HG03442 (cell line): ENCODE measurements around the gene TIMM50.

ENCODE experiments used
- ATAC-seq: cut with Tn5 transposase; IDR thresholded peaks from one replicate; pipeline ENCODE4 v1.9.1; 2021; ENCODE audit warnings: mild to moderate bottlenecking, moderate library complexity; ENCODE audit not compliant: unreplicated experiment

The TIMM50 gene

DNA sequence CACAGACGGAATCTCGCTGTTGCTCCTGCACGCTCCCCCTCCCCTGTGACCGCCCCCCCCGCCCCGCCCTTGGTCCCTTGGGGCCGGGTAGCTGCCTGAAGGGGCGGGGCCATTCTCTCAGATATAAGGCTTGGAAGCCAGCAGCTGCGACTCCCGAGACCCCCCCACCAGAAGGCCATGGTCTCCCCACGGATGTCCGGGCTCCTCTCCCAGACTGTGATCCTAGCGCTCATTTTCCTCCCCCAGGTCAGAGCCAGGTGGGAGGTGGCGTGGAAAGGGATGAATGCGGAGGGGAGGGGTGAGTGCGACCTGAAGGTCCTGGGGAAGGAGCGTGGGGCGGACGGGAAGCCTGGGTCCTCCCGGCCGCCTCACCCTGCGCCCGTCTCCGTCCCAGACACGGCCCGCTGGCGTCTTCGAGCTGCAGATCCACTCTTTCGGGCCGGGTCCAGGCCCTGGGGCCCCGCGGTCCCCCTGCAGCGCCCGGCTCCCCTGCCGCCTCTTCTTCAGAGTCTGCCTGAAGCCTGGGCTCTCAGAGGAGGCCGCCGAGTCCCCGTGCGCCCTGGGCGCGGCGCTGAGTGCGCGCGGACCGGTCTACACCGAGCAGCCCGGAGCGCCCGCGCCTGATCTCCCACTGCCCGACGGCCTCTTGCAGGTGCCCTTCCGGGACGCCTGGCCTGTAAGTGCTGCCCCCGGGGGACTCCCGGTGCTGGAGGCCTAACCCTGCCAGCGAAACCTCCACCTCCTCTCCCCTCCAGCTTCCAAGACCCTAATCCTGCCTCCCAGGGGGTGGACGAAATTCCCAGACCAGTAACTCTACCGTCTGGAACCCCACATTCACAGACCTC, 18.4 kb downstream of the TIMM50 start, which contains the start of gene DLL3:
TSS of gene DLL3 (plus strand) at position 150 of the 845 bp plus-strand sequence. CDS start at position 178, 28 bp downstream.
- ATAC-seq: no peak

DNA sequence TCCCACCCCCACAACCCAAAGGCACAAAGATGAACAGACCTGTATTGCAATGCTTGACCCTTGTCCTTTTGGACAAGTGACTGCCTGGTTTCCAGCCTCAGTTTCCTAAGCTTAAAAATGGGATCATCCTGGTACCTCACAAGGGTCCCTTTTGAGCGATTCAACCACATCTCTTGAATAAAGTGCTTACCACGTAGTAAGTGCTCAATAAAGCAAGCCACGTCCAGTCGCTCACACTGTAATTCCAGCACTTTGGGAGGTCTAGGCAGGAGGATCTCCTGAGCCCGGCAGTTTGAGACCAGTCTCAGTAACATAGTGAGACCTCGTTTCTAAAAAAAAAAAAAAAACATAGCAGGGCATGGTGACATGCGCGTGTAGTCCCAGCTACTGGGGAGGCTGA, 19.3 kb downstream of the TIMM50 start:
- no peak for ATAC-seq

DNA sequence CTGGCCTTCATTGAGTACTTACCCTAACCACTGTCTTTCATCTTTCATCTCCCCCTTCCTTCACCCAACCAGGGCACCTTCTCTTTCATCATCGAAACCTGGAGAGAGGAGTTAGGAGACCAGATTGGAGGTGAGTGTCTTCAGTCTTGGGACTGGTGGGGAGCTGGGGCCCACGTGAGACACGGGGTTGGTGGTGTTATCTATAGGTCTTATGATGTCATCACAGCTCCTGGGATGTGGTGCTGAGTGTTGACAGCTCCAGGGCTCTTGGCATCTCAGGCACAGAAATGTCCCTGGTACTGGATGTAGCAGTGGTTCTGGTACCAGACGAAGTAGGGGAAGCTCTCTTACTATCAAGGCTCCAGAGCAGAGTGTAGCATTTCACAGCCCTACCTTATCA, 19.9 kb downstream of the TIMM50 start:
- ATAC-seq: no peak

DNA sequence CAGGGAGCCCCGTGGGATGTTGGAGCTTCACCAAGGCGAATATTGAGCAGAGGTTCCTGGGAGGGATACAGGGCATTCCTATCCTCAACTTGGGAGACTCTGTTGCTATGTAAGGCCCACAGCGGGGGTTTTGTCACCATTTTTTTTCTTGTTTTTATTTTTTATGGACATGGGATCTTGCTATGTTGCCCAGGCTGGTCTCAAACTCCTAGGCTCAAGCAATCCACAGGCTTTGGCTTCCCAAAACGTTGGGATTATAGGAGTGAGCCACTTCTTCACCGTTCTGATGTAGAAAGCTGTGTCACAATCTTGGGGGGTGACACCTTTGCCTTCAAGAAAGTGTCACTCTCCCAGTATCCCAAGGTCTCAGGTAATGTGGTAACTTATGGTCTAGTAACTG, 20.7 kb downstream of the TIMM50 start:
- ATAC-seq: no peak

DNA sequence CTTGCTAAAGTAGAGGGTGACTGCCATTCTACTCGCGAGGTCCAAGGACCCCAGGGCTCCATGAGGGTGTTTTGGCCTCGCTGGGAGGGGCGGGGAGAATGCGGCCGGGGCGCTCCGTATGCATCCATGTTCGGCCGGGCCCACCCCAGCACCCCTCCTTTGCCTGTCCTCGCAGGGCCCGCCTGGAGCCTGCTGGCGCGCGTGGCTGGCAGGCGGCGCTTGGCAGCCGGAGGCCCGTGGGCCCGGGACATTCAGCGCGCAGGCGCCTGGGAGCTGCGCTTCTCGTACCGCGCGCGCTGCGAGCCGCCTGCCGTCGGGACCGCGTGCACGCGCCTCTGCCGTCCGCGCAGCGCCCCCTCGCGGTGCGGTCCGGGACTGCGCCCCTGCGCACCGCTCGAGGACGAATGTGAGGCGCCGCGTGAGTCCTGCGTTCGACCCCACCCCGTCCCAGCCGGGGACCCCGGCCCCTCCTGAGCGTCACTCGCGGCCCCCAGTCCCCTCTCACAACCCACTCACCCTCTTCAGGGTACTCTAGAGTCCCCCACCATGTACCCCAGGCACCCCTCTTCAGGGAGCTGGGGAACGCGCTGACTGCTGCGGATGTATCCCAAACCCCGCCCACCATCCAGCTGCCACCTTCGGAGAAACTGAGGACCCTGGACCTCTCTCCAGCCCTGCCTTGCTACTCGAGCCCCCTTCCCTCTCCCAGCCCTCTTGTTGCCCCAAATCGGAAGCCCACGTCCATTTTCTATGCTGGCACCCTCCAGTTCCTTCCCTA, 22.2 kb downstream of the TIMM50 start:
- no peak for ATAC-seq

DNA sequence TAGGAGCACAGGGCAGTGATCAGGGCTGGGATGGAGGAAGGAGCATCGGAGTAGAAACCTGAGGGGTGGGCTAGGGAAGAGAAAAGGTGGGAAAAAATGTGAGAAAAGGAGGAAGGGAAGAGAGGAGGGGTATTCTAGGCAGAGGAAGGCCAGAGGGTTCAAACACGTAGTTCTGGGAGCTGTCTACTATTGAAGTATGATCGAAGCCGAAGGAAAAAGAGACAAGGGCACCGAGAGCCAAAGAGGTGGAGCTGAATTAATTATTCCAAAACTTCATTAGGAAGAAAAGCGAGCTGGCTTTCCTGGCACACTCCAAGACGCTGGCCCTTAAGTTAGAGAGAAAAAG, 25.9 kb downstream of the TIMM50 start:
- no peak for ATAC-seq

DNA sequence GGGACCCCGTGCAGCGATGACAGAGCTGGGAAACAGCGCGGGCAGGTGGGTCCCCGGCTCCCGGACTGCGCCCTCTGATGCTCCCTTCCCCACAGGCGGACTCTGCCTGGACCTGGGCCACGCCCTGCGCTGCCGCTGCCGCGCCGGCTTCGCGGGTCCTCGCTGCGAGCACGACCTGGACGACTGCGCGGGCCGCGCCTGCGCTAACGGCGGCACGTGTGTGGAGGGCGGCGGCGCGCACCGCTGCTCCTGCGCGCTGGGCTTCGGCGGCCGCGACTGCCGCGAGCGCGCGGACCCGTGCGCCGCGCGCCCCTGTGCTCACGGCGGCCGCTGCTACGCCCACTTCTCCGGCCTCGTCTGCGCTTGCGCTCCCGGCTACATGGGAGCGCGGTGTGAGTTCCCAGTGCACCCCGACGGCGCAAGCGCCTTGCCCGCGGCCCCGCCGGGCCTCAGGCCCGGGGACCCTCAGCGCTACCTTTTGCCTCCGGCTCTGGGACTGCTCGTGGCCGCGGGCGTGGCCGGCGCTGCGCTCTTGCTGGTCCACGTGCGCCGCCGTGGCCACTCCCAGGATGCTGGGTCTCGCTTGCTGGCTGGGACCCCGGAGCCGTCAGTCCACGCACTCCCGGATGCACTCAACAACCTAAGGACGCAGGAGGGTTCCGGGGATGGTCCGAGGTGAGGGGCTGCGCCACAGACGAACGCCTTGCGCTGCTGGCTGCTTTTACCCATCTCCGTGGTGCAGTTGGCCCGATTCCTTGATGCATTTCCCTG, 26.5 kb downstream of the TIMM50 start:
- no peak for ATAC-seq

DNA sequence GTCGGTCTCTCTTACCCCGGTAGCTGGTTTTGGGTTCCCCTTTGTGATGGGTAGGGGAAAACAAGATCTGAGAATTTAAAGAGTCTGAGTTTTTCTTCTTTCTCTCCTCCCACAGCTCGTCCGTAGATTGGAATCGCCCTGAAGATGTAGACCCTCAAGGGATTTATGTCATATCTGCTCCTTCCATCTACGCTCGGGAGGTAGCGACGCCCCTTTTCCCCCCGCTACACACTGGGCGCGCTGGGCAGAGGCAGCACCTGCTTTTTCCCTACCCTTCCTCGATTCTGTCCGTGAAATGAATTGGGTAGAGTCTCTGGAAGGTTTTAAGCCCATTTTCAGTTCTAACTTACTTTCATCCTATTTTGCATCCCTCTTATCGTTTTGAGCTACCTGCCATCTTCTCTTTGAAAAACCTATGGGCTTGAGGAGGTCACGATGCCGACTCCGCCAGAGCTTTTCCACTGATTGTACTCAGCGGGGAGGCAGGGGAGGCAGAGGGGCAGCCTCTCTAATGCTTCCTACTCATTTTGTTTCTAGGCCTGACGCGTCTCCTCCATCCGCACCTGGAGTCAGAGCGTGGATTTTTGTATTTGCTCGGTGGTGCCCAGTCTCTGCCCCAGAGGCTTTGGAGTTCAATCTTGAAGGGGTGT, 27.2 kb downstream of the TIMM50 start:
- no peak for ATAC-seq

DNA sequence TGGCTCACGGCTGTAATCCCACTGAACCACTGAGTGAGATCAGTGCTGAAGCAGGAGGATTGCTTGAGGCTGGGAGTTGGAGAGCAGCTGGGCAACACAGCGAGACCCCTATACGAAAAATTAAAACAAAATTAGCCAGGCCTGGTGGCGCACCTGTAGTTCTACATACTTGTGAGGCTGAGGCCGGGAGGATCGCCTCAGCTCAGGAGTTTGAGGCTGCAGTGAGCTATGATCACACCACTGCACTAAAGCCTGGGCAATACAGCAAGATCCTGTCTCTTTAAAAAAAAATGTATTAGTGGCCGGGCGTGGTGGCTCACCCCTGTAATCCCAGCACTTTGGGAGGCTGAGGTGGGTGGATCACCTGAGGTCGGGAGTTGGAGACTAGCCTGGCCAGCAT, 28.0 kb downstream of the TIMM50 start:
- ATAC-seq: no peak

DNA sequence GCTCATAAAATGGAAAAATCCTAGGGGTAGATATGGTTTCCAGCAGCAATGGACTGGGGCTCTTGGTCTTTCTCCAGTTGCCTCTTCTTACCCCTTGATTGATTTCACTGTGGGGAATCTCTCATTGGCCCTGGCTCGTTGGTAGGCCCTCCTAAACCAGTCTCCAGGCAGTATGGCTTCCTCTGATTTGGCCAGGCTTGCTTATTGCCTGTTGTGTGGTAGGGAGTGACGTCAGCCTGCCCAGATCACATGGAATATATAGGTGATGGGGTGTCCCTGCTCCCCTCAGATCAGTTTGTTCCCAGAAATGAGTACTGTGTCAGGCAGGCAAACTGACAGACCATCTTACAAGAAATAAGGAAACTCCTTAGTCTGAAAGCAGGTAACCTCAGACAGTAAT, 28.6 kb downstream of the TIMM50 start:
- no peak for ATAC-seq

DNA sequence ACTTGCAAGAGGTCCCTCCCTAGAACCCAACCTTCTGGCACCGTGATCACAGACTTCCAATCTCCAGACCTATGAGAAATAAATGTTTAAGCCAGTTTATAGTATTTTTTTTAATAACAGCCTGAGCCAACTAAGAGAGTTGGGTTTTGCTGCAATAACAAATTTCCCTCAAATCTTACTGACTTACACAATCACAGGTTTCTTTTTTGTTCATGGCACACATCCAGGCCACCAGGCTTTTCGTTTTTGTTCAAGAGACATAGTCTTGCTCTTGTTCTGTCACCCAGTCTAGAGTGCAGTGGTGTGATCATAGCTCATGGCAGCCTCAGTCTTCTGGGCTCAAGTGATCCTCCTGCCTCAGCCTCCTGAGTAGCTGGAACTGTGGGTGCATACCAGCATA, 32.4 kb downstream of the TIMM50 start:
- no peak for ATAC-seq

DNA sequence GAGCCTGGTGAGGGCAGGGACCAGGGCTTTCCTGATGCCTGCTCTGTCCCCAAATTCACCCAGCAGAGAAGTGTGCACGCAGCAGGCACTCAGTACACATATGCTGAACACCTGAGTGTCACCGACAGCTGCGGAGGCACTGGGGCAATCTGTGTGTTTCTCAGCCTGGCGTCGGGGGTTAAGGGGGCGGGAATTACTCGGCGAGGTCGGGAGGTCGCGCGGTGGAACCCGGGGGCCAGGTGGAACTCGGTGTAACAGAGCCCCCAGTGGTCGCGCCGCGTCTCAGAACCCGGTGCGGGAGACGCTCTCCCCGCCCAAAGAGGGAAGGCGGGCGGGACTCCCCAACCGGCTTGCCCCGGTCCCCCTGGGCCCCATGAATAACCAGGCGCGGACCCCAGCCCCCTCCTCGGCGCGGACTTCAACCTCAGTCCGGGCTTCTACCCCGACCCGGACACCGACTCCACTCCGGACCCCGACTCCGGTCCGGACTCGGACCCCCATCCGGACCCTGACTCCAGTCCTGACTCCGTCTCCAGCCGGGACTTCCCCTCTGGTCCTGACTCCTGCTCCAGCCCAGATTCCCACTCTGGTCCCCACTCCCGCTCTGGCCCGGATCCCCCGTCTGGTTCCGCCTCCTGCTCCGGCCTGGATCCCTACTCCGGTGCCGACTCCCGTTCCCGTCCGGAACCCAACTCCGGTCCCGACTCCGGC, 34.4 kb downstream of the TIMM50 start, which contains the start of gene SELENOV:
TSS of gene SELENOV (plus strand) at position 300 of the 711 bp plus-strand sequence. CDS start at position 374, 74 bp downstream.
- ATAC-seq: no peak

DNA sequence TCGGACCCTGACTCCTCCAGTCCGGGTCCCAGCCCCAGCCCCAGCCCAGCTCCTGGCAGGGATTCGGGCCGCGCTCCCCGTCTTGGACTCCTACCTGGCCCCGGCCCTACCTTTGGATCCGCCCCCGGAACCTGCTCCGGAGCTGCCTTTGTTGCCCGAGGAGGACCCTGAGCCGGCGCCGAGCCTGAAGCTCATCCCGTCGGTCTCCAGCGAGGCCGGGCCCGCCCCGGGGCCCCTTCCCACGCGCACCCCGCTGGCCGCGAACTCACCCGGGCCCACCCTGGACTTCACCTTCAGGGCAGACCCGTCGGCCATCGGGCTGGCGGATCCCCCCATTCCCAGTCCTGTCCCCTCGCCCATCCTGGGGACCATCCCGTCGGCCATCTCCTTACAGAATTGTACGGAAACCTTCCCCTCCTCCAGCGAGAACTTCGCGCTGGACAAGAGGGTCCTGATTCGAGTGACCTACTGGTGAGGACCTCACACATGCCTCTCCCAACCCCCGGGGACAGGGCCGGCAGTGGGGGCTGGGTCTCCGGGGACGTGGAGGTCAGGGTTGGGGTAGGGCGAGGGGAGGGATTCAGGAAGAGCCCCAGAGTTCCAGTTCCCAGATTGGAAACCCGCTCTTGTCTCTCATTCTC, 35.0 kb downstream of the TIMM50 start:
- no peak for ATAC-seq

DNA sequence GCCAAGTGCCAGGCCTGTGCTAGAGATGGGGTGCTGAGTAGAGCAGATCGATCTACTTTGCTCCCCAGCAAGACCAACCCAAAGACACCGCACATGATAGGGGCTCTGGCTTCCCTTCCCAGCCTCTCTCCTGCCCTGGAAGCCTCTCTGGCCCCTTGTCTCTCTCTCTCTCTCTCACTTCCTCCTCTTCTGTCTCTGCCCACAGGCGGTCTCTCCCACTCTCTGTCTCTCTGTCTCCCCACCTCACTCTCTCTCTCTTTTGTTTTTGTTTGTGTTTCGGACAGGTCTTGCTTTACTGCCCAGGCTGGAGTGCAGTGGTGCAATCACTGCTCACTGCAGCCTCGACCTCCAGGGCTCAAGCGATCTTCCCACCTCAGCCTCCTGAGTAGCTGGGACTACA, 35.6 kb downstream of the TIMM50 start:
- no peak for ATAC-seq

DNA sequence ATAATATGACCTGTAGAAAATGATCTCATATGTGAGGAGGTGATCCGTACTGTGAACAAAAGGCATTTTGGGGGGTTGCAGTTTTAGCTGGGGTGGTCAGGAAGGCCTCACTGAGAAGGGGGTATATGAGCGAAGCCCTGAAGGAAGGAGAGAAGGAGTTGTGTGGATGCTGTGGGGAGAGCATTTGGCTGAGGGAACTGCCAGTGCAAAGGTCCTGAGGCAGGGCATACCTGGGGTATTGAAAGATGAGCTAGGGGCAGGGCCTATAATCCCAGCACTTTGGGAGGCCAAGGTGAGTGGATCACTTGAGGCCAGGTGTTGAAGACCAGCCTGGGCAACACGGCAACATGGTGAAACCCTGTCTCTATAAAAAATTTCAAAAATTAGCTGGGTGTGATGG, 36.8 kb downstream of the TIMM50 start:
- no peak for ATAC-seq

DNA sequence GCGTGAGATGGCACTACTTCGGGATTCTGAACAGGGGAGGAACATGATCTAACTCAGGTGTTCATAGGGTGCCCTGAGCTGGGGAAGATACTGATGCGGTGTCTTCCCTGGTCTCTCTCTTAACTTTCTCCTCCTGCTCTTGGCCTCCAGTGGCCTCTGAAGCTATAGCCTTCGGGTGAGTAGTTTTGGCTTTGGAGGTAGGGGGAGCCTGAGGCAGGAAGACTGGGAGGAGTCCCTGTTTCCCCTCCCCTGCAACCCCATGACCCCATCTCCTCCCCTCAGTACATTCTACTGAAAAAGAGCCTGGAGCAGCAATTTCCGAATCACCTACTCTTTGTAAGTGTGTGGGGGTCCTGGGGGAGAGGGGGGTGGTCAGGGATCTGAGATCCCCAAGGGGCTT, 37.8 kb downstream of the TIMM50 start:
- no peak for ATAC-seq

DNA sequence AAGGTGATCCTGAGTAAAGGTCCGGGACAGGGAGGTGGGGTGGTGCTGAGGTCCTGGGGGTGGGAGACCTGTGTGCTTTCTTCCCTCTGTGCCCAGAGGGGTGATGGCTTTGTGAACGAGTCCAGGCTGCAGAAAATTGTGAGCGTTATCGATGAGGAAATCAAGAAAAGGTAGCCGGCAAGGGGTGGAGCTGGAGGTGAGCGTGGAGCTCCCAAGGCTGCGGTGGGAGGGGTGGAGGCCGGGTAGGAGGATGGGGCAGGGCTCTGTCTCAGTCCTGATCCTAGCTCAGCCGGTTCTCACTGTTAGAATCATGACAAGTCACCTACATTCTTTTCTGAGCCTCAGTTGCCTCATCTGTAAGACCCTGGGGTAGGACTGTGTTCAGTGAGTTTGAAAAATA, 38.3 kb downstream of the TIMM50 start:
- no peak for ATAC-seq

DNA sequence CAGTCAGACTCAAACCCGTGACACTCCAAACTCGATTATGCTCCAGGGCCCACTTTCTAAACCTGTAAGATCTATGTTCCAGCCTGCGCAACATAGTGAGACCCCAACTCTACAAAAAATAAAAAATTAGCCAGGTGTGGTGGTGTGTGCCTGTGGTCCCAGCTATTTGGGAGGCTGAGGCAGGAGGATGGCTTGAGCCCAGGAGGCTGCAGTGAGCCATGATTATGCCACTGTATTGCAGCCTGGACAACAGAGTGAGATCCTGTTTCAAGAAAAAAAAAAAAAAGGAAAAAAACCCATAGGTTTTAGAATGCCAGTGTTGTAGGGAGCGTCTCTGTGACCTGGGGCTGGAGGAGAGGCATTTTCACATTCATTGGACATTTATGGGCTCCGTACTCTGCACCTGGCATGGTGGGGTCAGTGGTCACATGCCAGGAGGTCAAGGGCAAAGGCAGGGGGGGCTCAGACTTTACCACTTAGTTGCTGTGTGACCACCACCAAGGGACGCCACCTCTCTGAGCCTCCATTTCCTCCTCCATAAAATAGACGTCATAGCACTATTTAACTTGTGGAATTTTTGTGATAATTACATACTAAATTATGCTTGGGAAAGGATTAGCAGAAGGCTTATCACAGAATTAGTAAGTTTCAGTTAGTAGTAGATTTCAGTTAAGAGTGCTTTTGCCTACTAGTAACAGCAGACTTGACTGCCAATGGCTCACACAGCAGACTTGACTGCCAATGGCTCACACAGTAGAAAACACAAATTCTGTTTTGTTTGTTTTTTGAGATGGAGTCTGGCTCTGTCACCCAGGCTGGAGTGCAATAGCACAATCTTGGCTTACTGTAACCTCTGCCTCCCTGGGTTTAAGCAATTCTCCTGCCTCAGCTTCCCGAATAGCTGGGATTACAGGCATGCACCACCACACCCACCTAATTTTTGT, 40.2 kb downstream of the TIMM50 start:
- ATAC-seq: no peak

DNA sequence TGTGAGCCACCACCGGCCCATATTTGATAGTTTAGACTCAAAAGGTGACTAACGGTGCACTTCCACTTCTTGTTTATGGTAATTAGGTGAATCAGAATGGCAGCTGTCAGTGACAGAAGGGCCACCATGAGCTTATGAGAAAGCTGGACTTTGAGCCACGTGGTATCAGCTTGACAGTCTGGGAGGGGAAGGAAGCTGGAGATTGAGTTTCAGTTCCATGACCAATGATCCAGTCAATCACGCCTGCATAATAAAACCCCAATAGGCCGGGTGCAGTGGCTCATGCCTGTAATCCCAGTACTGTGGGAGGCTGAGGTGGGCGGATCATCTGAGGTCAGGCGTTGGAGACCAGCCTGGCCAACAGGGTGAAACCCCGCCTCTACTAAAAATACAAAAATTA, 43.9 kb downstream of the TIMM50 start:
- no peak for ATAC-seq
